NOMO-1 treated with DMSO at 0.1 percent for 48 hours (cell line): ENCODE data around the gene PANX1.

ENCODE experiments used
- DNase-seq: peaks from one replicate; lab custom pipeline; 2025; ENCODE audit not compliant: unreplicated experiment; lab: John Stamatoyannopoulos, UW

The PANX1 gene

DNA sequence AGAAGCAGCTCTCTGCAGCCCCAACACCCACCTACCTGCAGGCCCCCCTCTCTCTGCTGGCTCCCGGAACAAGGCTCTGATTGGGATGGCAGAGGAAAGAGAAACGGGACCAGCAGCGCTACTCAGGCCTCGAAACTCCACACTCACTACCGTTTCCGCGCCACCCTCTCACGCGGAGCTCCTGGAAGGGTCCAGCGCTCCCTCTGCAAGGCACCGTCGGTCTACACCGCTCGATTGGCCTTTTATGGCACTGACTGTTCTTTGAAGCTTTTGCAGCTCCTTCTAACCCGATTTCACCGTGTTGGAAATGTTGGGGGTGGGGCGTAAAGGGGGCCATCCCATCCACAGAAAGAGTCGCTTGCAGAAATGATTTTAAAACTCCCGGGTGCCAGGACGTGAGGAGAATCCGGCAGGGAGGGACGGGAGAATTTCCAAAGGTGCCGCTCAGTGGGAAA lies 323 bp upstream of the PANX1 start:
- peak; percentile 44 for DNase-seq

- no peak for DNase-seq
Observed at GRCh38 chr11:94129512-94130297, 1.1 kb downstream of the PANX1 start.

- peak; percentile 11 for DNase-seq
Observed at GRCh38 chr11:94130298-94131046, 1.8 kb downstream of the PANX1 start.

DNA sequence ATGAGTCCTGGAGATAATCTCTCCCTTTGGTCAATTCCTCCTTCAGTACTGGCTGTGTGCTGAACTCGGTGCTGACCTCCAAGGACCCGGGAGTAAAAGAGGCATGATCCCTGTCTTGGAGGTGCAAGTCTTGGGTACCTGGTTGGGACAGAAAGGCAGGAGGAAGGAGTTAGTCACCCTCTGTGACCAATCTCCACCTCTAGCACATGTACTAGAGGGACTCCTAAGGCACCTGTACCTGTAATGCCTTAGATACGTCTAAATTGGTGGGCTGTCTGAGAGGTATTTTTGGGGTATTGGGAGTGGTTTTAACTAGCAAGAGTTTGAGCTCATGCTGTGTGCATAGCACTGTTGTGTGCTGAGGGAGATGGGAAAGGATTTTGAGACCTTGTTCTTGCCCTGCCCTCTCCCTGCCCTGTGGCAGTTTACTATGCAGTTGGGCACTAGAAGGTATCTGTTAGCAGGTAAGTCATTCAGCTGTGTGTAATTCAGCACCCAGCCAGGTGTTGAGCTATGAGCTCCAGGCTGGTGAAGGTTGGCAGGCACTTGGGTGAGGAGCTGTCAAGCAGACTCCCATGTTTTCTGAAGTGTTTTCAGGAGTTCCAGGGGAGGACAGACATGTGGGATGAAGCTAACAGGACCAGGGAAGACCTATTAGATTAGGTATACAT lies 2.5 kb downstream of the PANX1 start:
- no peak for DNase-seq

GRCh38 chr11:94131718-94132115 lies 3.1 kb downstream of the PANX1 start:
- no peak for DNase-seq

DNA sequence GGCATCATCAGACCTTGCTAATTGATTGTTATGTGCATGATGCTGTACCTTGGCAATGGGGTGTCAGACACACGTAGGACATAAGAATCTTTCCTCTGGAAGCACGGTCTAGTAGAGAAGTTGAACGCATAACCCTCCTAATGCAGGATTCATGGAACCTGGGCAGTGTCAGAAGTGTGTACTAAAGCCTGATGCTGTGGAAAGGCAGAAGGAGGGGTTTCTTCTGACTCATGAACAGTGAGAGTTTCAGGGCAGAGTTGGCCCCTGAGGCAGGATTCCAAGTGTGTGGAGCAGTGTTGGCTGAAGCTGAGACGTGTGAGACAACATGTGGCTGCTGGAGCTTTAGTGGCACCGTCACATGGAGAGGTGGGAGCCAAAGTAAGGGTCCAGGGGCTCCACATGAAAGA lies 3.5 kb downstream of the PANX1 start:
- DNase-seq = no peak

DNA sequence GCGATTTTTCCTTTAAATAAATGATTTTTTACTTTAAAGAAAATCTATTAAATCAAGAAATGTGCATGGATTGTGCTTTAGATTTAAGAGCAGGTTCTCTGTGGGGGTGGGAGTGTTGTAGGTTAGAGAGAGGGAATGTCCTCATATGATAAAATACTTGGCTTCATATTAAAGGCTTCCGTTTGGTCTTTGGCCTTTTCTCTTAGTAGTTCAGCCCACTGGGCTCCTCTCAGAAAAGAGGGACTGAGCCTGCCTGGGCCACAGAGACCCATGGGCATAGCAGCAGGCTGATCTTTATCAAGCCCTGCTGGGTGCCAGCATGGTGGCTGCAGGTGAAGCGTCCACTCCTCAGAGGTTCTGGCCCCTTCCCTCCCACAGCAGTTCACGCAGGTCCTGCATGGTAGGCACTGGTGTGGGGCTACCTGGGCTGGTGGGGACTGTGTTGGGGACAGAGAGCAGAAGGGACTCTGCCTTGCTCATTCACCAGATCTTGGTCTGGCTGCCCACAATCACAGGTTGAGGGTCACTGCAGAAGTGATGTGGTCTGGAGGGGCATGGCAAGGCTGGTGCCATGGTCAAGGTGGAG lies 4.3 kb downstream of the PANX1 start:
- no peak for DNase-seq

GRCh38 chr11:94133752-94134151 lies 5.1 kb downstream of the PANX1 start:
- DNase-seq = no peak

- DNase-seq = peak; percentile 63
Observed at GRCh38 chr11:94134651-94135512, 6.2 kb downstream of the PANX1 start.

DNA sequence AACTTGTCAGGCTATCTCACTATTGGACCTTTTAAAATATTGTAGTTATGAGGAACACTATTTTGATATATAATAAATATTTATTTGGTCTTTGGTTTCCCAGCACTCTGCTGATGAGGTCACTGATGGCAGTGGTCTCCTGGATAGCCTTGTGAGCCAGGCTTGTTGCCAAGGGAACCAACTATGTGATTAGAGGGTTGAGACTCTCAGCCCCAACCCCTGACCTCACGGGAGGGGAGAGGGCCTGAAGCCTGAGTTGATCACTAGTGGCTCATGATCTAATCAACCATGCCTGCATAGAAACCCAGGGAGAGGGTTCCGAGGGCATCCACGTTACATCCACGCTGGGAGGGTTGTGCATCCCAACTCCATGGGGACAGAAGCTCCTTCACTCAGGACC lies 10.8 kb downstream of the PANX1 start:
- no peak for DNase-seq

DNA sequence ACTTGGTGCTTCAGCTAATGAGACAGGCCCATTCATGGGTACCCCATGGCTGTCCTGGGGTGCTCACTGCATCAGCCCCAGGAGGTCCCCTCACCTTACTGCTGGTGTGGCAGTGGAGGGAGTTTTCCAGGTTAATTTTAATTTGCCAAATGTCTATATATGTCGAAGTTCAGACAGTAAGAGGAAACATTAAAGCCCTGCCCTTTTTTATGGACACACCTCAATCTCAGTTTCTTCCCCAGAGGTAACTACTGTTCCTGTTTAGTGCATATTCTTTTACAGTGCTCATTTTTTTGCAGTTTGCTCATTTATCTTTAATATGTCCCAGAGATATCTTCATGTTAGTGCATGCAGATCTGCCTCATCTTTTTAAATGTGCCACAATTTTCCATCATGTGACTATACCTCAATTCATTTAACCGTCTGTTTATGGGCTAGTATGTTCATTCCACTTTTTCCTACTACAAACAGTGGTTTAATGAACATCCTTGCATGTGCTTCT lies 11.6 kb downstream of the PANX1 start:
- no peak for DNase-seq

DNA sequence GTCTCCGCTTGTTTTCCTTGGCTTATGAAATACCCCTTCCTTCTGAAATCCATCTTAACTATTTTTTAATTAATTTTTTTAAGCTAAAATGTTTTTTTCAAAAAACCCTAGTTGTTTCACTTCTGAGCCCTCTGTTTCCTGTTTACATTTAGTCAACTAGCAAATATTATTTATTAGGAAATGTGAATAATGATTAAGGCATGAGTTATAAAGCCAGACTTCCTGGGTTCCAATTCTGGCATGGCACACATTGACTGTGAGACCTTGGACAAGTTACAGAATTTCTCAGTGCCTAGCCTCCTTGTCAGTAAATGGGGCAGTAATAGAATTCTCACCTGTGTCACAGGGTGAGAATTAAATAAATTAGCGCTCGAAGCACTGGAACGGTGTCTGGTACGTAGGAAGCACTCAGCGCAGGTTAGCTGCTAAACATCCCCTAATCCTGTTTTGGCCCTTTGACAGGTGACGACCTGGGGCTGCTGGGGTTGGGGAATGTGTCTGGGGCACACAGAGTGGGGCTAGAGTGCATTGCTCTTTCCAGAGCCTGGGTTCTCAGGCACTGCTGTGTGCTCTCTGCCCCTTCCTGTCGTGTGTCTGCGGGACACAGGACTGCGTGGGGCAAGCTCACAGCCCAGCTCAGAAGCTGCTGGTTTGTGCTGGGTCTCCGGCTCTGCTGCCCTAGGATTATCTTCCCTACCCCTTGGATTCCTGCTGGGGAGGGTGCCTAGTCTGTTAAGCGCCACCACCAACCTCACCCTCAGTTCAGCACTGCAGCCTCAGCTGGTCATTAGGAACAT lies 13.1 kb downstream of the PANX1 start:
- DNase-seq = no peak

DNA sequence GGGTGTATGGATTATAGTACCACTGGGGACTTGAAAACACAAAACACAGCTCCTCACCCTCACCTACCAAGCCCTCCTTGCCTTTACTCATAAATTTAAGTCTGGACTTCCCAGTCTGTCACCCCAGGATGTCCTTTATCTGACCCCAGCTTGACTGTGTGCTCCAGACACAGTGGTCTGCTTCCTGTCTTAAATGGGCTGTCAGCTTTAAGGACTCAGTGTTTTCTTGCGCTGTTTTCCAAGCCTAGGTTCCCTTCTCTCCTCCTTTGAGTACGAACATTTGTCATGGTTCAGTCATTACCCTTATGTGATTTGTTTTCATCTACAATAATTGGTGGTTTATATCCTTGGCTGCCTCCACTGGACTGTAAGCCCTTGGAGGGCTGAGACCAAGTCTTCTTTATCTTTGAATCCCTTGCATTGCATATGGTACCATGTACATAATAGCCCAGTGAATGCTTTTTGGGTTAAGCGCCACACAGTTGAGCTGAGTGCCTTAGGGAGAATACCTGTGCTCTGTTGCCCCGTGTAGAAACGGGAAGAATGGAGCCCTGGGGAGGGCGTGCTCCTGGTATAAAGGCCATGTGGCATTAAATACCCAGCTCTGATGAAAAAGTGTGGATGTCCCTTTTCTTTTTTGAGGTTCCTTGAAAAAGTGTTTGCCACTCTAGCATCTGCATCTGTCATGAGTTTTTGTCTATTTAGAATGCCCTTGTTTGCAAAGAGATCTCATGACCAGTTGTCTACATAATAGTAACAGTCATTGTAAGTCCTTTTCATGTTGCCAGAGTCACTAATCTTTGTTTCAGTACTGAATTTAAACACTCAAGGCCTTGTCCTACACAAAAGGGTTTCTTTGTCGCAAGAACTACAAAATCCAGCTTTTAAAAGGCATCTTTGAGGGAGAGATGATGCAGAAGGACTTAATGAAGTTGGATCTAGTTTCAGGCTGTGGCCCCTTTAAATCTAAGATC lies 14.0 kb downstream of the PANX1 start:
- no peak for DNase-seq

GRCh38 chr11:94144216-94144615 lies 15.6 kb downstream of the PANX1 start:
- no peak for DNase-seq

- DNase-seq = no peak
Observed at GRCh38 chr11:94144664-94145063, 16.0 kb downstream of the PANX1 start.

DNA sequence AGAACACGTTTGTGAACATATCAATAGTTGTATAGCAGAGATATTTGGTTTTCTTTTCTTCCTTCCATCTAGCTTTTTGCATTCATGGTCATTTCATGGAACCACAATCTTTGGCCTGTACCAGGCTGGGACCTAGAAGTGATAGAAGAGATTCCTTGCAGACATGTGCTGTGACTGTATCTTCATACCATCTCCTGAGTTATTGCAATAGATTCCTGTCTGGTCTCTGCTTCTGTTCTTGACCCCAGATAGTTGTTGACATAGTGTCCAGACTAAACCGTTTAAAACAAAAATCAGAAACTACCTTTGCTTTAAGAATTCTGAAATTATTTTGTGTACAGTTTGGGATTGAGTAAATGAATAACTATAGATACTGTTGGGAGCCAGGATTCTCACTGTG lies 16.8 kb downstream of the PANX1 start:
- no peak for DNase-seq

GRCh38 chr11:94145916-94146315 lies 17.3 kb downstream of the PANX1 start:
- DNase-seq = no peak

DNA sequence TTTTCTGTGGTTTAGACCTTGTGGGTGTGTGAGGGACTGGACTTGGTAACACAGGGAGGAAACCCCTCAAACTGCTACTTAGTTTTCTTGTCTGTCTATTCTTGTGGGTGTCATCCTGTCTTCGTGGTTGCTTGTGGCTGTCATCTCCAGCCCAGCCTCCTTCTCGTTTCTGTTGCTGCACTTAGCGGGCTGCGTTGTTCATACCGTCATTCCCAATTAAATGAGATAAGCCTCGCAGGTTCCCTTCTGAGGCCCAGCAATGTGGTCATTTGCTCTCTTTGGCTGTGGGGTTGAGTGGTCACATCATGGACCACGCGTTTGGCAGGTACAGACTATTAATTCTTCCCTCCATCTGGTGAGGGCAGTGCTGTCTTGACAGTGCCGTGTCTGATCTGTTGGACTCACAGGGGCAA lies 18.8 kb downstream of the PANX1 start:
- no peak for DNase-seq
